ENCODE results near the gene CIZ1.
"Not testable (repeated sequence)": the region's sequence is repeated elsewhere in the genome, so short reads cannot be mapped to it uniquely, and the experiment has no call there.

Gene CIZ1

DNA sequence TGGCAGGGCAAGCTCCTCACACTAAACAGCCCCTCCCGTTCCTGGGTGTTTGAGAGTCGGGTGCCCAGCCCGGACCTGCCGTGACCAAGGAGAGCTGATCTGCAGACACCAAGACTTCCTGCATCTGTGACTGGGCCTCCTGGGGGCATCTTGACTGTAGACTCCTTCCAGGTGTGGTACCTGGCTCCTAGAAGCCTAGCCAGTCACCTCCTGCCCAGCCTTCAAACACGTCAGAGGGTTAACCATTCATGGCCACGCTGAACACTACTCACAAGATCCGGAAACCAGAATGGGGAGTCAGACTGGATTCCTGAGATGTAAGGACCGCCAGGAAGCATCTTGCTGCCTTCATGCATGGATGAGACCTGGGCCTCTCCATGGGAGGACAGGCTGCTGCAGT, 45.8 kb downstream of the CIZ1 start:
- DNase-seq = no peak

DNA sequence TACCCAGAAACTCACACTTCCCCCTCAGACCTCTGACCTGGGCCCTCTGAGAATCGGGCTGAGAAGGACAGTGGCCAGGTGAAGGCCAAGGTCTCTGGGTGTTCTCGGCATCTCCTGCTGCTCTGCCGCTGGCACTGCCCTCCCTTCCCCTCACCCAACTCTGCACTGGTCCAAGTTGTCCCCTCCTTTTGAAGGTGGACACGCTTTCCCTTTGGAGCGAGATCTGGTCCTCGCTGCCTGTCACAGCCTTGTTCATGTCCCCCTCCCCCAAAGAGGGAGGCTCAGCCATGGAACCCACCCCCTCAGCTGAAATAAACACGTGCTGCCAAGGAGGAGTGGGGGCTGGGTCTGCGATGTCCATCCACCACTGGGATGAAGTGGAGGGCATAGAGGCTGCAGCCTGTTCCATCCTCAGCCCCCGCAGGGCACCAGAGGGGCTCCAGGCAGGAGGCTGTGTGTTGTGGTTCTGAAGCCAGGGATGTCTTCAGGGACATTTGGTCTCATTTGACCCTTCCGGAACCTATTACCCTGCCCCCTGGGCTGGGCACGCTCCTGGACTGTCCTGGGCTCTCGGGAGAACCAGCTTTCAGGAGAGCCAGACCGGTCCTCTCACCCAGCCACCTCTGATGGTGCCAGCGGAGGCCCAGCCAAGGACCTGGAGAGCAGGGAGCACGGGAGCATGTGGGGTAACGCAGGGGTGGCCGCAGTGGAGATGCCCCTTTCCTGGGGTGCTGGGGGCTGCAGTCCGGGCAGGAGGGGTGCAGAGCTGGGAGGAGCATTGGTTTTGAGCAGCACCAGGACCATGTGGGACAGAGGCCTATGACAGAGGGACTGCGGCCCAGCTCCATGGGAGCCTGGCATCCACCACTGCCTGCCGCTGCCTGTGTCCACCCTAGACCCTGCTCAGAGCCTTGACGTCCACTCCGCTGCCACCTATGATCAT, 46.9 kb downstream of the CIZ1 start:
- DNase-seq = no peak

DNA sequence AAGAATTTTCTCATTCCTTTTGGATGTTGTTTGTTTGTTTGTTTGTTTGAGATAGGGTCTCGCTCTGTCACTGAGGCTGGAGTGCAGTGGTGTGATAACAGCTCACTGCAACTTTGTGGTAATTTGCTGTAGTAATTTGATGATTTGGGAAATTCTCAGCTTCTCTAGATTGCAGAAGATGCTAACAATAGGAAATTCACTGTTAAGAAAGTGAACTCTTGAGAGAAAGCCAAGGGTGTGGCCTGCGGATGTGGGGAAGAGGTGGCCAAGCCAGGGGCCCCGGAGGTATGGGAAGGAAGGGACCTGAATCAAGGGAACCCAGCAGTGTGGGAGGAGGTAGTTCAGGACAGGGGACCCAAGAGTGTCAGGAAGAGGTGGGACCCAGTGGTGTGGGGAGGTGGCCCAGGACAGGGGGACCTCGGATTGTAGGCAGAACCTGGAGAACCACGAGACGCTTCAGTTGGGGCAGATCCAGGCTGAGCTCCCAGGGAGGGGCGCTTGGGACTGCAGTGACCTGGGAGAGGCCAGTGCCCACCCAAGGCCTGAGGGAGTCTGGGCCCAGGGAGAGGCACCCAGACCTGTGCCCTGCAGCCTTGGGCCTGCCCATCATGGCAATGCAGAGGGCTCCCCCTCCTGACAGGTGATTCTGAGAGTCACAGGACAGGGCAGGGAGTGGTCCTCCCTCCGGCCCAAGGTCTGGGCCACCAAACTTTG, 47.7 kb downstream of the CIZ1 start:
- DNase-seq = no peak

DNA sequence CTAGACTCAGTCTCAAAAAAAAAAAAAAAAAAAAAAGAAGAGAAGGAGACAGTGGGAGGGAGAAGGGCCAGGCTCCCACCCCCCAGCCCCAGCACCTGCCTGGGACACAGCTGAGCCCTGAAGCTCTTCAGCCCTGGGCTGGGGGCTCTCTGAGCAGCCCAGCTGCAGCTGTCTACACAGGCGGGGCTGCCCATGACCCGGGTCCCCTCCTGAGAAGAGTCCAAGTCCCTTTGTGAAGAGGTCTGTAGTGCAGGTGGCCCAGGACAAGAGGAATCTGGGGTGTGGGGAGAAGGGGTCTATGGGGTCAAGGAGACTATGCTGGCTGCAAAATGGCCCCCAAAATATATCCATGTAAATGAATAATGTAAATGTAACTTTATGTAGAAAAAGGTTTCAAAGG, 48.8 kb downstream of the CIZ1 start:
- no peak for DNase-seq

DNA sequence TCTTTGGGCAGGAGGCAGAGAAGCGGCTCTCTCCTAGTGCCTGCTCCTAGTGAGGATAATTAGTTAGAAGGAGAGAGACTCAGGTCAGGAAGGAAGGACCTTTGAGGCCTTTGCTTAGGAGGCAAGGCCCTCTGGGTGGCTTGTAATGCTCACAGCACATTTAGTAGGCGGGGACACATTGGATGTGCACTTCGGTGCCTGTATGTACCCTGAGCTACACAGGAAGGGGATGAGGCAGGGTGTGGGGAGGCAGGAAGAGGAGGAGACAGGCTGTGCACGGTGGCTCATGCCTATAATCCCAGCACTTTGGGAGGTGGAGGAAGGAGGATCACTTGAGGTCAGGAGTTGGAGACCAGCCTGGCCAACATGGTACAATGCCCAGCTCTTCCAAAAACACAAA, 49.3 kb downstream of the CIZ1 start:
- DNase-seq = no peak

DNA sequence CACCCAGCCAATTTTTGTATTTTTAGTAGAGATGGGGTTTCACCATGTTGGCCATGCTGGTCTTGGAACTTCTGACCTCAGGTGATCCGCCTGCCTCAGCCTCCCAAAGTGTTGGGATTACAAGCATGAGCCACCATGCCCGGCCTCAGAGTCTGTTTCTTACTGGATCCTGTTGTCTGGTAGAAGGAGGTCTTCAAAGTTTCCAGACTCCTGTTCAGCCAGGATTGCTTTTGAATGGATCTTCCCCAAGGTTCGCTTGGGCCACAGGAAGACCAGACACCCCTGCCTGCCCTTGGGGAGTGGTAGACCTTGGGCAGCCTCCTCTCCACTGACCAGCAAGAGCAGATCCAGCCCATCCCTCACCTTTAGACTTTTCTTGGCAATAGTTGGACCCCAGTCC, 49.8 kb downstream of the CIZ1 start:
- no peak for DNase-seq

DNA sequence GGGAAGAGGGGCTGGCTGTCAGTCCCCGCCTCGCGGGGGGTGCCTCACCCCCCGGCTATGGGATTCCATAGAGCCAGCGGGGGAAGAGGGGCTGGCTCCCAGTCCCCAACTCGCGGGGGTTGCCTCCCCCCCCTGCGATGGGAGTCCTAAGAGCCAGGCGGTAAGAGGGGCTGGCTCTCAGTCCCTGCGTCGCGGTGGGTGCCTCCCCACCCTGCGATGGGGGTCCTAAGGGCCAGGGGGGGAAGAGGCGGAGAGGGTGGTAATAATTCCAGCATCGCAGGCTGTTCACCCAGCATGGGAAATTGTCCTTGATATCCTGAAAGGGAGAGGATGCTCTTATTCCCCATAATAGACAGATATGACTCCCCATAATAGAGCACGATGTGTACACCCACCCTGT, 51.8 kb downstream of the CIZ1 start:
- no peak for DNase-seq

DNA sequence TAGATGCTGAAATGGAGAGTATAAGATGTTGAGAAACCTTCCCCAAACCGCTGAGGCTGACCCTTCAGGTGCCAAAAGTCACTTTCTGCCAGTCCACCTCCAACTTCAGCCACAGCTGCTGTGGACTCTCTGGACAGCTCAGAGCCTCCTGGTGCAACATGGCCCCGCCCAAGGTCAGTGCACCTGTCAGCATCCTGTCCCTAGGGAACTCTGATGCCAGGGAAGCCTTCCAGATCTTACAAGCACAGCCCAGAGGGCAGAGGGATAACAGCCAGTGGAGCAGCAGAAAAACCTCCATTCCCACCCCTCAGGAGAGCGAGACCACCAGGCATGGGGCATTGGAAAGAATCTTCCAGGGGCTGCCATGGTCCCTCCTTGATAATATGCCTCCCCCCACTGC, 53.4 kb downstream of the CIZ1 start:
- no peak for DNase-seq

DNA sequence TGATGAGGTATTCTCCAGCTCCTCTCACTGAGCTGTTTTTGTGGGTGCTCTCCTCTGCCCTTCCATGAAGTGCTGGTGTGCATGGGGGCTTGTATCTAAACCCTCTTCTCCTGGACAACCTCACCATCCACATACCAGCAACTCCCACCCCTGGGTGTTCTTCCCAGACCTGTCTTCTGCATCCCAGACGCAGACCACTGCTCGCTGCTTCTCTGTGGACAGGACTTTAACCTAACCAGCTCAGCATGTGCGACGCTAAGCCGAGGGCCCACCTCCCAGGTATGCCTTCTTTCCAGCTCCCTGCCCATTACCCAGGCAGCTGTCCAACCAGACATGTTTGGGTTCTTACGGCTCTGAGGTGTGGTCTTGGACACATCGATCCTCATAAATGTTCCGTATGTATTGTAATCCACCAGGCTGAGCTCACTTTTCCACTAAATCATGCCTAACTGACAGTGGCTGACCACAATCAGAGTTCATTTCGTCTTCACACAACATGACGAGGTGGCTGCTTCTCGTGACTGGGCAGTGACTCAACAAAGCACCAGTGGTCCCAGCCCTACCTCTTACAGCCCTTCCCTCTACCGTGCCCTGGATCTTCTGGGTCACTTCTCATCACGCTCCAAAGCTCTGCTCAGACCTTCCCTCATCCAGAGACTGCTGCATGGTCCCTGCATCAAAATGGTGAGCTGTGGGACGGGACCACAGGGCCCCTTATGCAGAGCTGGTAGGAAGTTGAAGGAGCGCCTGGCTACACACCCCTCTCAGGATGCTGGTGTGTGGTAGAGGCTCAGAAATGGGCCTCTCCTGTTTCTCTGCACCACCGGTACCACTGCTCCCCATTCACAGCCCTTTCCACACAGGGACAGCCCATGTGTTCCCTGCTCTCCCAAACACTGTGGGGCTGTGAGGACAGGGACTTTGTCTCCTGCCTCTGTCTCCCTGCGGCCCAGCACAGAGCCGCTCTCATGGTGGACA, 54.3 kb downstream of the CIZ1 start:
- DNase-seq = peak; percentile 5

DNA sequence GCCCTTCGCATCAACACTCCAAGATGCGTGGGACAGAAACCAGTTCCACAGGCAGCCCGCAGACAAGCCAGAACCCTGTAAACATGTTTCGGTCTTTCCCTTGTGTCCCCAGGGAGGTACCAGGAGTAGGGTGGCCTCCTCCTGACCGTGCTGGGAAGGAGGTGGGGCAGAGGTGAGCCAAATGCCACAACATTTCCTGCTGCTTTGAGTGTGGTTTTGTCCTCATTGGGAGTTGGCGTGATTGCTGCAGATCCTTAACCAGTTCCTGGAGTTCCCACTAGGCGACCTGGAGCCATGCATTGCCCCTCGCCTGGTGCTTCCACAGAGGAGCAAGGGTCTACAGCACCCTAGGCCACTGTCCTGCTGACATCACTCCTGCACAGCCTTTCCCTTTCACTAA, 55.8 kb downstream of the CIZ1 start:
- not testable (repeated sequence) for DNase-seq

DNA sequence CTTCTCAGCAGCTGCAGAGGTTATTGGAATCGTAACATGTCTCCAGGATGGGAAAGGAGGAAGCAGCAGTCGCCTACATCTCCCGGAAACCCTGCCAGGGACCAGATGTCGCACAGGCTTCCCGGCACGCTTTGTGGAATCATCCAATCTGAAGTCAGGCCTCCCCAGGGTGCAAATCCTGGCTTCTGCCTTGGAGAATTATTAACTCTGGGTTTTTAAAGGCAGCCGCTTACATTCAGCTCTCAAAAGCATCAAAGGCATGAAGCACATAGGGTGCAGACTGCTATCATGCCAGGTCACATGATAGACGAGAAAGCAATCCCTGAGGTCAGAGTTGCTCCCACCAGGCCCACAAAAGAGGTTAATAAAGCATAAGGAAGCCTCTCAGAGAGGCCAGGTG, 59.2 kb downstream of the CIZ1 start:
- not testable (repeated sequence) for DNase-seq

DNA sequence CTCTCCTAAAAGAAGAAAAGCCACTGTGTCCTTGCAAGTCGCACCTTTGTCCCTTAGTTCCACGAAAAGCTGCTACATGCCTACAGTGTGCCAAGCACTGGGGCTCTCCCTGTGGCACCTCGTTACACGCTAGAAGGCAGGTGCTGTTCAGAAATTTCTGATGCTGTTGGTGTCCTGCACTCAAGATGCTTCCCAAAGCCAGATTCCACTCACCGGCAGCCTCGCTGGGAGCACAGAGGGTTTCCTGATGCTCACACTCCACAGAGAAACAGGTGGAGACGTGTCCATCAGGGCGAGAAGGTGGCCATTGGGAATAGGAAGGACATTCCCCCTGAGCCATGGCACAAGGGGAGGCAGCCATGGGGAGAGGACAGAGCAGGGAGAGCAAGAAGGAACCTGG, 60.0 kb downstream of the CIZ1 start:
- DNase-seq = not testable (repeated sequence)

DNA sequence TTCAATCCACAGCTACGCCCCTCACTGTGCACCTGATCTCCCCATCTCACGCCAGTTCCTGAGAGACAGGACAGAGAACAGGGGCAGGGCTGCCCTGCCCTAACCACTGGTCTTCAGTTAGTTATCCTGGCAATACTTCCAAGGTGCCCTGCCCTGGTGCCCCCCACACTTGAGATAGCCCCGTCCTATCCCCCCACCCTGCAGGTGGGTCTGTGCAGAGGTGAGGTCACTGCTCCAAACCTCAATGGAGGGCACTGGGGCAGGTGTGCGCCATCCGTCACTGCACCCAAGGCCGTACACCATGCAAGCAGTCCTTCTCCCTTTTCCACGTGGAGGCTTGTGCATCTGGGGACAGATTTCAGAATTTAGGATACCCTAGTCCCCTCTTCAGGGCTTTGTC, 60.7 kb downstream of the CIZ1 start:
- DNase-seq = not testable (repeated sequence)

DNA sequence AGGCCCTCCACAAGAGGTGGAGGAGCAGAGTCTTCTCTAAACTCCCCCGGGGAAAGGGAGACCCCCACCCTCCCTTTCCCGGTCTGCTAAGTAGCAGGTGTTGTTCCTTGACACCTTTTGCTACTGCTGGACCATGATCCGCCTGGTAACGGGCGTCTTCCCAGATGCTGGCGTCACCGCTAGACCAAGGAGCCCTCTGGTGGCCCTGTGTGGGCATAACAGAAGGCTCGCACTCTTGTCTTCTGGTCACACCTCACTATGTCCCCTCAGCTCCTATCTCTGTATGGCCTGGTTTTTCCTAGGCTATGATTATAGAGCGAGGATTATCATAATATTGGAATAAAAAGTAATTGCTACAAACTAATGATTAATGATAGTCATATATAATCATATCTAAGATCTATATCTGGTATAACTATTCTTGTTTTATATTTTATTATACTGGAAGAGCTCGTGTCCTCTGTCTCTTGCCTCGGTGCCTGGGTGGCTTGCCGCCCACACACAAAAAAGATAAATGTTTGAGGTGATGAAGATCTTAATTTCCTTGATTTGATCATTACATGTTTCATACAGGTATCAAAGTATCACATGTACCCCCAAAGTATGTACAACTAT, 61.3 kb downstream of the CIZ1 start:
- DNase-seq = peak; percentile 17

DNA sequence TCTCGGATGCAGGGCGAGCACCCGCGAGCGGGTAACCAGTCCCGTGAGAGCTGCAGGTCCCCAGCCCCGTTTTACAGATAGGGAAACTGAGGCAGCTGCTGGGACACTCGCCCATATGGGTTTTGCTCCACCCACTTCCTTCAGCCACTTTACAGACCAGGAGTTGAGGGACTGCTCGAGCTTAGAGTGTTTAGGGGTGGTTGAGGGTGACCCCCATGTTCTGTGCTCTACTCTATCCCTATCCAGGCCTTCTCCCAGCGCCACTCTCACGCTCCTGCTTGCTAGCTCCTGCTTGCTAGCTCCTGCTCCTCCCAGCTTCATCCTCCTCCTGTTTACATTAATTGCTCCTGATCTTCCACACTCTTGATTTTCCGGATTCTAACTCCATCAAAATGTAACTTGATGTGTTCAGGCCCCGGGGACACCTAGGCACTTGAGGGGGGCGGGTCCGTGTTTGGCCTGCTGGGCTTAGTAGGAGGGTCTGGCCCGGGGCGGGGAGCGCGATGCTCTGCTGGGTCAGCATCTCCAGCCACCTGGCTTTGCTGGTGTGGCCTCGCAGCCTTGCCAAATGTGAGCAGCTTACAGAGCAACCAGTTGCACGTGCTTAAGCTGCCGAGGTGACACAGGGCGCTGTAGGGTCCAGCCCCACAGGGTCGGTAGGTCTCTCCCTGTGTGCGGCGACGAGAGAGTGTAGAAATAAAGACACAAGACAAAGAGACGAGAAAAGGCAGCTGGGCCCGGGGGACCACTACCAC, 62.4 kb downstream of the CIZ1 start:
- DNase-seq = no peak

DNA sequence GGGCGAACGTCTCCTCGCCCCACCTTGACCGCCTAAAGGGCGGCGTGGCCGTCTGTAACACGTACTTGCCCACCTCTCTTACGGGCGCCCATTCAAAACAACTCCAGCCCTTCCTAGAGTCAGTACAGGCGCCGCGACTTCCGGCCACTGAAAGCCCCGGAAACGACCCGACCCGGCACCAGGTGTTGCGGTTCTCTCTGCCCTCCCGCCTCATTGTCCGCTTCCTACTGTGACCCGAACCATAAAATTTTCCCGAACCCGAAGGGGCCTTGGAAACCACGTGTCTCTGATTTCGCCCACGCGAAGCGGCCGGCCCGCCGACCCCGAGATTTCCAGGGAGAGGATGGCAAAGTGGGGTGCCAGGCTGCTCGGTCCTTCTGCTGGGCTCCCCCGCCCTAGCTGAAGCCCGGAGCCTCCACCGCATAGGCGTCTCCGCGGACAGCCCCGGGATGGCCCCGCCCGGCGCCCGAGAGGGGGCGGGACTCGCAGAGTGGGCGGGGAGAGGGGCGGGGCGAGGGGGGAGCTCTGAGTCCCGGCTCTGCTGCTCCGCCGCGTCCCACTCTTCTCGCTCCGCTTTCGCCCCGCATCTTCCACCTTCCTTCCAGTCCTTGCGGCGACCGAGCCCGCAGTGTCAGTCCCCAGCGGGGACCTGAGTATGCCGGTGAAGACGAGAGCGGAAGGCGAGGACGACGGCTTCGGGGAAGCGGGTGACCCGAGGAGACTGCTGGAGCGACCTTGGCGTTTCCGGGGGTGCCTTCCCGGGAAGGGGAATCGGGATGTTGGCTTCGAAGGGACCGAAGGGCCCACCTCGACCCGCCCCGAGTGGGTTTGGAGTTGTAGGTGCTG, 63.2 kb downstream of the CIZ1 start:
- DNase-seq = peak; percentile 90

DNA sequence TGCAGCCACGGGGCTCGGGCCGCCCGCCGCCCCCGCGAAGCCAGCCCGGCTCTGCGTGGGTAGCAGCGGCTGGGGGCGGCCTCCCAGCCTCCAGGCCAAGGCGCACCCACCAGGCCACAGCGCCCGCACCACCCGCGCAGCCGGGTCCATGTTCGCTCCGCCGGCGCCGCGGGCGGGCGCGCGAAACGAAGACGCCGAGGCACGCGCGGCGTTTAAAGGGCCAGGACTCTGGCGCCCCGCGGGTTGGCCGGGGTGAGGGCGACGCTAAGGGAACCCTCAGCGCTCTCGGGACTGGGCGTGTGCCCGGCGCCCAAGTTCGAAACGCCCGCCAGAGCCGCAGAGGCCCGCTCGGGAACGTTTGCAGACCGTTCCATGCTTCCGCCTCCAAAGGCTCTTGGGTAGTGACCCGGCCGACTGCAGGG, 63.8 kb downstream of the CIZ1 start, which contains the start of gene PTGES2:
Gene PTGES2 (minus strand): TSS at position 162 of the 422 bp plus-strand sequence. CDS start 12 bp downstream, at position 150.
- DNase-seq = peak; percentile 63

DNA sequence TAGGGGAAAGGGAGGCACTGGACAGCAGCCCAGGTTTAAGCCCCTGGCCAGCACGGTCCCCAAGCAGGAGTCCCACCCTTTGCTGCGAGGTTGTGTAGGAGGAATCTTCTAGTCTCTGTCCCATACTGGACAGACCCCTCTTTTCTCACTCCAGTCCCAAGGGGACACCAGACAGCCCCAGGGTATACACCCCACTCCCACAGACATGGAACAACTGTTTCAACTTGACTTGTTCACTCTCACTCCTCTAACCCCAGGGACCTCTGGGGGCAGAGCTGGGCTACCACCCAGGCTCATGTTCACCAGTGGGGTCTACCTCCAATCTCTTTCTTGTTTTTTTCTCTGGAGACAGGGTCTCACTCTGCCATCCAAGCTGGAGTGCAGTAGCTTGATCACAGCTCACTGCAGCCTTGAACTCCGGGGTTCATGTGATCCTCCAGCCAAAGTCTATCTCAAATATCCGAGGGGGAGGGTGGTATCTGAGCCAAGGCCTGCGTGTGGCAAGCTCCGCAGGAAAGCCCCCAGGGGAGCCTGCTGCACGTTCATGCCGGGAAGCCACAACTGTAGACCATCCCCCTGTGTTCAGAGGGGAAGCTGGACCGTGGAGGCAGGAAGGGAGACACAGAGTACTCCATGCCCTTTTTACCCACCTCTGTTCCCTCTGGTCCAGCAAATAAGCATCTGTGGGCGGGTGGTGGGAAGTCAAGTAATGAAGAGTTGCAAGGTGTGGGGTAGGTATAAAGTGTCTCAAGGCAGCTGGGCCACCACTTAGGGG, 65.6 kb downstream of the CIZ1 start:
- DNase-seq = no peak

DNA sequence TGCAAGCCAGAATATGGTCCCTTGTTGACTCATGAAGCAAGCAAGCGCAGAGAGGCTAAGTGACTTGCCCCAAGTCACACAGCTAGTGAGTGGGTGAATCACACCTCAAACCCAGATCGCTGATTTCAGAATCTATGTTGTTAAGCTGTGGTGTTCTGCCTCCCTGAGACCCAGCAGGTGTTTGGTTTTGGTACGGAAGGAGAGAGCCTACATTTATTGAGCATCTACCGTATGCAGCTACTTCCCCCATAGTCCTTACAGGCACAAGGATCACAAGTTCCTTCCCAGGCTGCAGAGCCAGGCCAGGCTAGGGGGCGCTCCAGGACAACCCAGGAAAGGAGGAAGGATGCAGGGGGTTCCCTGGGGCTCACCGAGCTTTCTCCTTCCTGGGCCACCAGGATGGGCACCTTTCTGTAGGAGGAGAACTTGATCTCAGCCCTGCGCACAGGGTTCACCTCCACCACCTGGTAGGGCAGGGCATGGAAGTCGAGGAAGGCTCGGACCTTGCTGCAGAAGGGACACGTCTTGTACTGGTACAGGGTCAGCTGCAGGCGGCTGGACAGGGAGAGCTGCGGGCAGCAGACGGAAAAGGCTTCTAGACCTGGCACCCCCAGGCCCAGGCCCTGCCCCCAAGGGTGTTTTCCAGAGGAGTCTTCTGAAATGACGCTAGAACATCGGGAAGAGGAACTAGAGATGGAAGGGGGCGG, 66.3 kb downstream of the CIZ1 start:
- DNase-seq = no peak
